ENCODE measurements around the gene ERMAP.

GRCh38 chr1:42777852-42778251 is 39.1 kb upstream of the ERMAP start:
- TF ChIP-seq POLR2A (IDR thresholded peaks at IDR 0.05) (no peak), CTCF (IDR thresholded peaks at IDR 0.05) (peak in 5 of 6 experiments; percentile 17 to 44 (median 39))

Measured in thyroid gland (tissue), 4 donors.